Activated CD8-positive, alpha-beta memory T cell treated with anti-CD3 and anti-CD28 coated beads, Interleukin-2, amount 50 U/mL, for 24 hours (primary cell): ENCODE data around the gene ZNF639.
A peak's percentile ranks its signal among the peaks of the same experiment; 100 is the strongest.
"Not testable (repeated sequence)": the region's sequence is repeated elsewhere in the genome, so short reads cannot be mapped to it uniquely, and the experiment has no call there.

ENCODE experiments used
- DNase-seq: peaks from one replicate; pipeline ENCODE4 v3.0.0-alpha.2; 2020; ENCODE audit errors: extremely low read depth

The ZNF639 gene, protein sequence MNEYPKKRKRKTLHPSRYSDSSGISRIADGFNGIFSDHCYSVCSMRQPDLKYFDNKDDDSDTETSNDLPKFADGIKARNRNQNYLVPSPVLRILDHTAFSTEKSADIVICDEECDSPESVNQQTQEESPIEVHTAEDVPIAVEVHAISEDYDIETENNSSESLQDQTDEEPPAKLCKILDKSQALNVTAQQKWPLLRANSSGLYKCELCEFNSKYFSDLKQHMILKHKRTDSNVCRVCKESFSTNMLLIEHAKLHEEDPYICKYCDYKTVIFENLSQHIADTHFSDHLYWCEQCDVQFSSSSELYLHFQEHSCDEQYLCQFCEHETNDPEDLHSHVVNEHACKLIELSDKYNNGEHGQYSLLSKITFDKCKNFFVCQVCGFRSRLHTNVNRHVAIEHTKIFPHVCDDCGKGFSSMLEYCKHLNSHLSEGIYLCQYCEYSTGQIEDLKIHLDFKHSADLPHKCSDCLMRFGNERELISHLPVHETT

DNA sequence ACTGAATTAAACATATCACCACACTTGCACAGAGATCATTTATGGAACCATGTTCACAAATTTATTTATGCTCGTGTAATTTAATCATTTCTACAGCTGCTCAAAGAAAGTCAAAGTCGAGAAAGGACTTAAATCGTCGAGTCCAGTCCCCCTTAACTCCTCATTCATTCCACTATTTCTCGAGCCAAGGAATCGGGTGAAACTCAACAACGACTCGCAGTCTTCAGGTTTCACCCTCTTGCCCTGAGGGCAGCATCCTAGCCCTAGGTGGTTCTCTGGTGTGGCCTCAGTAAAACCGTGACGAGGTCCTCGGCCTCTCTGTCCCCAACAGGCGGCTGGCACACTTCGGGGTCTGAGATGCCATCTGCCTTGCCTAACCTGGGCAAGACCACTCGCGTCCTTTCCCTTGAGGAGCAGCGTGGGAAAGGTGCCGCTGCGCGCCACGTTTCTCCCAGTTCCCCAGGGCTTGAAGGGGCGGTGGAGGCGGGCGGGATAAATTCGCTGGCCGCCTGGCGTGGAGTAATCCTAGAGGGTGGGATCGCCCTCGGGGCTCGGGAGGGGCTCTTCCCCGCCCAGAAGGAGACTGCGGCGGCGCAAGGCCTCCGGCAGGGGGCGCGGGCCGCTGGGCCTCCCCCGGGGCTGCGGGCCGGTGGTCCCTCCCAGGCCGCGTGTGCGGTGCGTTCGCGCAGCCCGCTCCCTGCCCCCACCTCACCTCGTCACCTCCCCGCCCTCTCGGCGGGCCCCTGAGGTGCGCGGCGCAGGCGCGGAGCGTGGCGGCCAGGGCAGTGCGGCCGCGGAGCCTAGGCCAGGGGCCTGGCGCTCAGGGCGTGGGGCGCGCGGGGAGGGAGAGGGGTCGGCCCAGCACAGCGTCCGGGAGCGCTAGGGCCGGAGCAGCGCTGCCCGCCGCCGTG is at the start of gene ZNF639:
ZNF639 (plus strand) TSS at position 746 of the 911 bp plus-strand sequence. CDS start 5,263 bp downstream, outside the sequence.
- DNase-seq, result peak; percentile 53

DNA sequence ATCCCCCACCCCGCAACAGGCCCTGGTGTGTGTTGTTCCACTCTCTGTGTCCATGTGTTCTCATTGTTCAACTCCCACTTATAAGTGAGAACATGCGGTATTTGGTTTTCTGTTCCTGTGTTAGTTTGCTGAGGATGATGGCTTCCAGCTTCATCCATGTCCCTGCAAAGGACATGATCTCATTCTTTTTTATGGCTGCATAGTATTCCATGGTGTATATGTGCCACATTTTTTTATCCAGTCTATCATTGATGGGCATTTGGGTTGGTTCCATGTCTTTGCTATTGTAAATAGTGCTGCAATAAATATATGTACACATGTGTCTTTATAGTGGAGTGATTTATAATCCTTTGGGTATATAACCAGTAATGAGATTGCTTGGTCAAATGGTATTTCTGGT is 48.4 kb upstream of the ZNF639 start:
- DNase-seq, result not testable (repeated sequence)

DNA sequence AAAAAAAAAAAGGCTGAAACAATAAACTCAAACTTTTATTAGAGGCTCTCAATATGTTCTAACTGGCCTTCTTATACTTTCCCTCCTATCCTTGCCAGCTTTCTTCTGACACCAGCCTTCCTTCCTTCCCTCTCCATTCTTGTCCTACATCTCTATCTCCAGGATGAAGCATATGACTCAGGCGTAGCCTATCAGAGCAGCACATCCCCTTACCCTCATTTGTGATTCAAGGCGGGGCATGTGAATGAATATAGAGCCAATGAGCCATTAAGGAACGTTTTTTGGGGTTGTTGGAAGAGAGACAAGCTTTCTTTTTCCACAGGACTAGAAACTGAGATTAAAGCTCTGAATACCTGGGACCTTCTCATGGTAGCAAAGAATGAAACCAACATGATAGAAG is 46.8 kb upstream of the ZNF639 start:
- no peak for DNase-seq

DNA sequence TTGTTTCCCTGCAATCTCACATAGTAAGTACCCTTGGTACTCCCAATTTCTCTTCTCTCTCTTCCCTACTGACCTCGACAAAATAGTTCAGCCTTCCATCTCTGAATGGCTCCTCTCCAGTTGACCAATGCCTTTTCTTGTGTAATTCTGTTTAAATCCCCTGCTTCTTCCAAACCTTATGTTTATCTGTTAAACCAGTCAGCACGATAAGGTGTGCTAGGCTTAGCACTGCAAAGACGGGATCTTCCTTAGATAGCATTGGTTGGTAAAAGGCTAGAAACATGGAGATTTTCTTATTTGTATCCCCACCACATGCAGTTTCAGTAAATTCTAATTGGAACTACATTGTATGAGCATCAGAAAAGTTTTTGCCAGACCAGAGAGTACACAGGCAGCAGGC is 46.1 kb upstream of the ZNF639 start:
- DNase-seq, result no peak

DNA sequence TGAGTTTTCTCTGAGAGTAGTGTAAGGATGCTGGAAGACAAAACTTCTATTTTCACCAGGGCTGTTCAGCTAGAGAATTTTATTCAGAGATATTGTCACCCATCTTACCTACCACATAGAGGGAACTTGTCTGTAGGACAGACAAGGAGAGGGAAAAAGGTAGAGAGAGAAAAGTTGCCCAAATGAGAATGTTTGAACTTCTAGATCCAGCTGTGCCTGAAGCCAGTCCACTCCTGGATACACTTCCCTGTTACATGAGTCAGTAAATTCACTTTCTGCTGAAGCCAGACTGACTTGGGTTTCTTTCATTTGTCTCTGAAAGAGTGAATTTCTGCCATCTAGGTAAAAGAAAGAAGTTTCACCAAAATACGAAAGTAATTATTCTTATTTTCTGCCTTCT is 44.7 kb upstream of the ZNF639 start:
- no peak for DNase-seq

DNA sequence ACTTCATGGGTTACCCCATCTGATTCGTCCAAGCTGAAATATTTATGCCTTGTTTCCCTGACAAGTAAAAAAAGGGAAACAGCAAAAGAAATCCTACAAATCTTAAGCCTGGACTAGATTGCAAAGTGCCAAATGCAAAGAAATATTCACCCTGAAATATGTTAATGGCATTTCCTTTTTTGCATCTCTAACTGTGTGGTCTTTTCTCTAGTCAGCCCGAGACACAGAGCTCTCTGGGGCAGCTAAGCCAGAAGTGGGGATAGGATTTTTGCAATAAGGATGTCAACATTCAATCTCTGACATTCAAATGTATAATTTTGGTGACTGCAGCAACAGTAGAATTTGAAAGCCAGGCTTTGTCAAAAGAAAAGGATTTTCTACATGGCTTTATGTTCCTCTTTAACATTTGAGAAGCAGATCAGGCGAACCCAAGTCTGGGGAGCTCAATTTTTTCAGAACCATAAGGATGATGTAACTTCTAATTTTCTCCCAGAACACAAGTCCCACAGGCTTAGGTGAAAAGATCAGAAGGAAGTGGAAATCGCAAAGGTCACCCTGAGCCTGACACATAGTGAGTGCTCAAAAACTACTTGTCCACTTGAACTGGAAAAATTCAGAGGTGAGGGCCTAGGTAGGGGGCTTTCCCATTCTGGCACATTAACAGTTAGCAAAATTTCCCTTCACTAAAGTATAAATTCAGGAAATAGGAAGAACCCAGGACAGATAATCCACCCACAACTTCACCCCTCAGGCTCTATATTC is 43.7 kb upstream of the ZNF639 start:
- DNase-seq, result no peak

DNA sequence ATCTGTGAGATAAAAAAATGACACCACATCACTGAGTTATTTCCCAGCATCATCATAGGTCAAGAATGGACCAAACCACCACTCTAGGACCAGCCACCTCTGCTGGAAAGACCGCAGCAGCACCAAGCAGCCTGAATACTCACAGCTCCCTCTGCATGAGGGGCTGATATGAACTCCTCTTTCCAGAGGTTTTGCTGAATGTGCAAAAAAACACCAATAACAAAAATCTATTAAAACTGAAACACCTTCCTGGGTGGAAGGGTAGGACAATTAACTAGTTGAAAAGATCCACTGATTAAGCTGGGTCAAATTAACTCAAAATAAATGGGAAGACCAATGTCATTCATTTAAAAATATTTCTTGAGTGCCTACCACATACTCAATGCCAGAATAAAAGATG is 43.0 kb upstream of the ZNF639 start:
- DNase-seq, result no peak

DNA sequence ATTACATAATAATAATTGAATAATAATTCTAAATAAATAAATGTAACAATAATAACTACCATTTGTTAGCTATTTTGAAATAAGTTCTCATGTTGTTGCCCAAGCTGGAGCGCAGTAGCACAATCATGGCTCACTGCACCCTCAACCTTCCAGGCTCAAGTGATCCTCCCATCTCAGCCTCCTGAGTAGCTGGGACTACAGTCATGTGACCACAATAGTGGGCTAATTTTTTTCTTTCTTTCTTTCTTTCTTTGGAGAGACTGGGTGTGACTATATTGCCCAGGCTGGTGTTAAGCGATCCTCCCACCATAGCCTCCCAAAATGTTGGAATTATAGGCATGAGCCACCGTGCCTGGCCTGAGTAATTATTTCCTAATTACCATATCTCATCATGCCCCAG is 41.0 kb upstream of the ZNF639 start:
- DNase-seq, result no peak

DNA sequence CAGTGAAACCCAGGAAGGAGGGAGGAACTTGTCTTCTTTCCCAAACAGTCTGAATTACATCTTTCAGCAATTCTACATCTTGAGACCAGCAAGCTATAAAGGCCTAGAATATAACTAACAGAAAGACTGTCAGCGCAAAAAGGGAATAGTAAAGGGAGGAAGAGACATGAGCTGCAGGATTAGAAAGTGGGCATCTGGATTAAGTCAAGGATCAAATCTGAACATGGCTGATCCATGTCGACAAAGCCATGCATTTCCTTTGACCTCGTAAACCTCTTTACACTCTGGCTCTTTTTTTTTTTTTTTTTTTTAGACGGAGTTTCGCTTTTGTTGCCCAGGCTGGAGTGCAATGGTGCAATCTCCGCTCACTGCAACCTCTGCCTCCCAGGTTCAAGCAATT is 36.5 kb upstream of the ZNF639 start:
- no peak for DNase-seq

DNA sequence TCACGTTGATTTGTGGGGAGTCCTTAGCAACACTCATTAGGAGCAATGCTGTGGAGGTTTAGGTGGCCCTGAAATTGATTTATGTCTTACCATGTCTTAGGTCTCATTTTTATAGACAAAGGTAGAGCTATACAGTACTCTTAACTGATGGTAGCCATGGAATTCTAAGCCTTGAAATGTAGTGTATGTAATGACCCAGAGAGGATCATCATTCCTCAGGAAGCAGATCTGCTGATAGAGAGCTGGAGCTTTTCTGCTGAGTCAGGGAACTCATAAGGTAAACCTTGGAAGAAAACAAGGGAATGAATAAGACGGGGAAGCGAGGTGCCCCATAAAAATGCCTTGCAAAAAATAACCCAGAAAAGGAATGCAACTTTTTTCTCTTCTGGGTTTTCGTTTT is 34.0 kb upstream of the ZNF639 start:
- DNase-seq, result no peak

DNA sequence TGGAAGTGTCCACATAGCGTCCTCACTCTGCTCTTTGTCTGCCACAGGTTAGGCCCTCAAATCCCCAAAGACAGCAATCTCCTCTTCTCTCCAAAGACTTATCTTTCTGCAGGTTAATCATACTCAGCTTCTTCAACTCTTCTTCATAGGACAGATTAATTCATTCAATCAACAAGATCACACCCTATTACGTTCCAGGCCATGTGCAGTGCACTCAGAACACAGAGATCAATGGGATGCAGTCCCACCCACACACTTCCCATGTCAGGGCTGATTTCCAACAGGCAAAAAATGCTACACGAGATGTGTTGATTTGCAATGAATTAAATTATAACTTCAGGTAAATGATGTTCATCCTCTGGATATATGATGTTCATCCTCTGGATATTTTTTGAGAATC is 33.5 kb upstream of the ZNF639 start:
- DNase-seq, result no peak

DNA sequence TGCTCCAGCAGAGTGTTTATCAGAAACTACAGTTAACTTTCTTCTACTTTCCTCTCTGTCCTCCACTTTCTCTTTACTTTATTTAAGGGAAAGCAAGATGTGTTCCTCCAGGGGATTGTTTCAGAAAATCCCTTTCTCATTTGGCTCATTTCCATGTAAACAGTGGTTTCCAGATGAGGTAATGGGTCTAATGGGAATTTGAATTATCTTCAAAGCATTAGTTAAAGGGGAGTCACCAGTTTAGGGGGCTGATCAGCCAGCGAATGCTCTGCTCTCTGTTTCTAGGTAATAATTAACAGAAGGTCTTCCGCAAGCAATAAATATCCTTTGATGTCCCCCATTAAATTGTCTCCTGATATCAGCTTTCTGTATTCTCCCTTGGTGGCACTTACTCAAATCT is 30.4 kb upstream of the ZNF639 start:
- no peak for DNase-seq

DNA sequence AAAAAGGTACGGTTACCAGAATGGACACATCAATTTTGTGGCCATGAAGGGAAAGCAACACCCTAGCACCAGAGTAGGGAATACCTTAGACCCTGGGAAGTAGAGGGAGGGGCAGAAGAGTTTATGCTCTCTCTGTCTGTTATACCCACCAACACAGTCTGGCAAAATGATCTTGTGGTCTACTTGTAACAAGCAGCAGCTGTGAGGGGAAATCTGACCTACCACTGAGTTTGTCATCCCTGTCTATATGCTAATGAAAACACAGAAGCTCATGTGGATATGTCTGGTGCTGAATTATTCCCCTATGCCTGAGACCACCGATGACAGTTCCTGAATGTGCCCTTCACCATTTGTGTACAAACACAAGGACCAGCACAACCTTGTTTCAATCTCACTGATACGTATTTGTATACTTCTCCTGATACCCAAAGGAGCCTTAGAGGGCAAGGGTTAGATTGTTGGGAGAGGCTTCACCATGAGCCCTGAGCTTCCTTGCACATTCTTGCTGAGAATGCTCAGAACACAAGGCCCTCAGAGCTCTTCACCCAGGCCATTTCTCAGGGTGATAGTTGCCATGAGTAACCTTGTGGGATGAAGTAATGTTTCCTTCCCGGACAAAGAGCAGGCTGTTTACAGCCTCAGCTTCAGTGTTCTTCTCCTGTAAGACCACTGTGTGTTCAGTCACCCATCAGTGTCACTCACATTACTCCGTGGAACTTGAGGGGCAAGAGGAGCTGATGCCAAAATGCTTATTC is 24.7 kb upstream of the ZNF639 start:
- DNase-seq, result no peak

DNA sequence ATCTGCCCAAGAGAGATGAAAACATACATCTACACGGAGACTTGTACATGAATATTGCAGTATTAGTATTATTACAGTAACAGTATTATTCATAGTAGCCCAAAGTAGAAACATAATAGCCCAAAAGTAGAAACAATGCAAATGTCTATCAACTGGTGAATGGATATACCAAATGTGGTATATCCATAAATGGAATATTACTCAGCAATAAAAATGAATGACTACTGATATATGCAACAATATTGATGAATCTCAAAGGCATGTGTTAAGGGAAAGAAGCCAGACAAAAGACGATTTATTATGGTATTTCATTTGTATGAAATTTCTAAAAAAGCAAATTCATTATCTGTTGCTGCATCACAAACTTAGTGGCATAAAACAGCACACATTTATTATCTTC is 23.5 kb upstream of the ZNF639 start:
- no peak for DNase-seq

DNA sequence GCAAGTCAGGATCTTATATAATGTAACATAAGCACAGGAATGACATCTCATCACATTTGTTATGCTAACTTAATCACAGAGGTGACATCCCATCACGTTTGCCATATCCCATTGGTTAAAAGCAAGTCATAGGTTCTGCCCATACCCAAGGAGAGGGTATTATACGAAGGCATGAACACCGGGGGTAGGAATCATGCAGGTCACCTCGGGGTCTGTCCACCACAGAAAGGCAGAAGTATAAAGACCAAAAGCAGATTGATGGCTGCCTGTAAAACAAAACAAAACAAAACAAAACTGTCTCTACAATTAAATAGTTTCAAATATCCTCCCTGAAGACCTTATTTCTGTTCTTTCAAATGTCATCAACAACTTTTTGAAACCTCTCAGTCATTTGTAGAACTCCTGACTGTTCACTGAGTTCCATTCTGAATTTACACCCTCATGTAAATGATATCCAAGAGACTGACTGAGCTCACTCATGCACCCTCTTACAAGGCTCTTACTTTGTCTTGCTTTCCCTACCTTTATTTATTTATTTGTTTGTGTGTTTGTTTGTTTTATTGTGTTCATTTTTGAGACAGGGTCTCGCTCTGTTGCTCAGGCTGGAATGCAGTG is 22.7 kb upstream of the ZNF639 start:
- no peak for DNase-seq

DNA sequence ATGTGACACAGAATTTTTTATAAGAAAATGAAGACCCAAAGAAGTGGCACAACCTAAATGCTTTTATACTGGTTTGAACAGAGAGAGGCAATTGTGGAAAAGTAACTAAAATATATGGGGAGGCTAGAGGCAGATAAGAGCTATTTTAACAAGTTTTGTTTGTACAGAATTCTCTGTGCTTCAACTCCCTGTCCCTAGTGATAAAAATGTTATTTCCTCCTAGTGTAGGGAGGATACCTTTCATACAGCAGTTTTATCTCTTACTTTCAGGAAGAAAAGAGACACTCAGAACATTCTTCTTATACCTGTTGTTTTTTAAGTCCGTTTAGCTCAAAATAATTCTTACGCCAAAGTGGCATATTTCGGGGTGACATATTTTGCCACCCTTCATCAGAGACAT is 21.2 kb upstream of the ZNF639 start:
- DNase-seq, result no peak

DNA sequence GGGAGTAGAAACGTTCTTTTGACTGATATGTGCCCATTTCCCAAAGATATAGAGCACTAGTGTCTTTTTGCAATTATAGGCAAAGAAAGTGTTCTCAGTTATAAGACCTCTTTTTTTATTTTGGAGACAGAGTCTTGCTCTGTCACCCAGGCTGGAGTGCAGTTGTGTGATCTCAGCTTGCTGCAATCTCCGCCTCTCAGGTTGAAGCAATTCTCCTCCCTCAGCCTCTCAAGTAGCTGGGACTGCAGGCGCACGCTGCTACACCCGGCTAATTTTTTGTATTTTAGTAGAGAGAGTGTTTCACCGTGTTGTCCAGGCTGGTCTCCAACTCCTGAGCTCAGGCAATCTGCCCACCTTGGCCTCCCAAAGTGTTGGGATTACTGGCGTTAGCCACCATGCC is 20.7 kb upstream of the ZNF639 start:
- no peak for DNase-seq

DNA sequence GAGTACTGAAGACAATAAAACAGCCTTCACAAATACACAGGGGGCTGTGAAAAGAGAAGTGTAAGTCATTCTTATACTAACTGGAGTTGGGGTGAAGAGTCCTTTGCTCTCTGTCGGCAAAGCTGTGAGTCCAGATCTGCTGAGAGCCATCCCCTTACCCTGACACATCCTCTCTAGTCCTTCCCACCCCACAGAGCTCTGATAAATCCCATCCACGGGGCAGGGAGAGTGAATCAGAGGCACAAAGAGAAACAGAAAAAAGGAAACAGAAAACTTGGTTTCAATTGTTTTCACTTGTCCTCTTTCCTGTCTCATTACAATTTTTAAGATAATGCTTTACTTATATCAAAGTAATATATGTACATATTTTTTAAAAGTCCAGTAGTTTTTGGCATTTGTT is 18.2 kb upstream of the ZNF639 start:
- DNase-seq, result no peak

DNA sequence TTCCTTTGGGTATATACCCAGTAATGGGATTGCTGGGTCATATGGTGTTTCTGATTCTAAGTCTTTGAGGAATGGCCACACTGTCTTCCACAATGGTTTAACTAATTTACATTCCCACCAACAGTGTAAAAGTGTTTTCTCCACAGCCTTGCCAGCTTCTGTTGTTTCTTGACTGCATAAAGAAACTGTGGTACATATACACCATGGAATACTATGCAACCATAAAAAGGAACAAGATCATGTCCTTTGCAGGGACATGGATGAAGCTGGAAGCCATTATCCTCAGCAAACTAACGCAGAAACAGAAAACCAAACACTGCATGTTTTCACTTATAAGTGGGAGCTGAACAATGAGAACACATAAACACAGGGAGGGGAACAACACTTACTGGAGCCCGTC is 15.5 kb upstream of the ZNF639 start:
- not testable (repeated sequence) for DNase-seq

DNA sequence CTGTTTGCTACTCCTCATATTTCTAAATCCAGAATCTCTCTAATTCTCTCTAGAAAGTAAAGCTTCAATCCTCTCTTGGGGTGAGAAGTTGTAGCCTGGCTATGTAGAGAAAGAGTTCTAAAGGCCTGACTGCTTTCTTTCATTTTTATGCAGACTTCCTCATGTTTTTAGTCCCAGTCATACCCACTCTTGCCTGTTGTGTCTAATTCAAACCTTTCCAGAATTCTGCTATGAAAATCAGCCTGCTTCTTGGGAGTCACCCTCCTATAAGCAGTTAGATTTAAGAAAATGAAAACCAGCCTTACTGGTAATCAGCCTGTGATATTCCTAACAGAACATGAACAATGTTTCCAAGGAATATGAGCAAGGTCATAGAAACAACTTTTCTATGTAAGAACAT is 14.8 kb upstream of the ZNF639 start:
- DNase-seq, result no peak
